Heart left ventricle (tissue), 16 donors: ENCODE measurements around the gene SETD7. TPM values are rescaled to one million over a fixed set of nuclear protein-coding genes. Genes with fewer than 3 reads are reported as not detected.

Source experiments
- ATAC-seq, 4 donors: fragments of 200-7000 bp; cut with Tn5 transposase; one replicate each; pipeline ENCODE4 v1.9.1; 2020 to 2022; ENCODE audit warnings: moderate library complexity in 4 of 4, mild to moderate bottlenecking in 3 of 4, moderate number of reproducible peaks in 1 of 4
- DNase-seq, 5 donors: peaks; one replicate each; pipeline ENCODE4 v3.0.0-alpha.2; 2020
- H3K27ac ChIP-seq, 12 donors: fragments of 200-600 bp; sonication (generic) in 4 of 12; one replicate each; pipeline versions ENCODE4 v1.5.0 to v1.8.0; 2016 to 2022; ENCODE audit warnings: mild to moderate bottlenecking in 2 of 12
- H3K27me3 ChIP-seq, 9 donors: fragments of 200-600 bp; sonication (generic) in 2 of 9; one replicate each; pipeline versions ENCODE4 v1.5.1 to v1.8.0; 2016 to 2022; ENCODE audit warnings: mild to moderate bottlenecking in 3 of 9
- H3K36me3 ChIP-seq, 9 donors: fragments of 200-600 bp; sonication (generic) in 2 of 9; one replicate each; pipeline versions ENCODE4 v1.5.0 to v1.8.0; 2018 to 2022; ENCODE audit warnings: mild to moderate bottlenecking in 2 of 9
- H3K4me1 ChIP-seq, 12 donors: fragments of 200-600 bp; sonication (generic) in 4 of 12; one replicate each; pipeline versions ENCODE4 v1.5.0 to v1.8.0; 2016 to 2022; ENCODE audit warnings: mild to moderate bottlenecking in 3 of 12
- H3K4me3 ChIP-seq, 12 donors: fragments of 200-600 bp; sonication (generic) in 4 of 12; one replicate each; pipeline versions ENCODE4 v1.5.0 to v1.8.0; 2017 to 2022; ENCODE audit warnings: mild to moderate bottlenecking in 9 of 12, moderate library complexity in 4 of 12
- H3K9me3 ChIP-seq, 12 donors: fragments of 200-600 bp; sonication (generic) in 4 of 12; one replicate each; pipeline versions ENCODE4 v1.5.0 to v1.8.0; 2016 to 2022; ENCODE audit warnings: mild to moderate bottlenecking in 1 of 12
- POLR2A ChIP-seq, 2 donors: fragments of 450-650 bp; IDR thresholded peaks; one replicate each; pipeline ENCODE4 v1.6.1; 2017; ENCODE audit warnings: antibody characterized with exemption in 2 of 2, mild to moderate bottlenecking in 2 of 2, moderate library complexity in 2 of 2
- WGBS, 4 donors: extraction: QIAGEN DNeasy Blood & Tissue Kit in 2 of 4; methylation state at CpG; one replicate each; pipeline versions ENCODE4 v1.1.5 to v1.1.7; 2013 to 2018; 5-methylcytosine and 5-hydroxymethylcytosine counted together
- intact Hi-C, 10 donors: fragments of 100-400 bp; cut with DNase I; formaldehyde crosslinking; loops; one replicate each; pipeline versions ENCODE4 v1.11.1 to v1.14.2; 2022
- polyA plus RNA-seq, 2 donors: library from polyadenylated mRNA; stranded (reverse); fragments of 200-250 nt; gene quantifications; one replicate each; pipeline ENCODE4 v1.2.3, GENCODE V29; 2013
- total RNA-seq, 9 donors: library from RNA; depleted of rRNA in 2 of 9; stranded (reverse); fragments of >200 nt in 2 of 9; fragmentation: NEBNext Ultra II Directional in 3 of 9; extraction: Animal tissue kit (Norgen Biotek cat#: 25700) in 3 of 9; gene quantifications; one replicate each; pipeline versions ENCODE4 v1.1.0 to v1.2.4, GENCODE V29; 2016 to 2023
- TF ChIP-seq, protein P1 (sequence below), 12 donors: fragments of 200-600 bp; sonication (generic) in 4 of 12; IDR thresholded peaks; one replicate each; pipeline versions ENCODE4 v1.5.0 to v1.8.0; 2018 to 2022; ENCODE audit warnings: antibody characterized with exemption in 12 of 12, mild to moderate bottlenecking in 5 of 12
- donor health status: ischemic (EF 13 %, LVEDD 7.1; RV severe dilation, severe dysfunction).
- donor health status: healthy with polysubstance abuse.
- donor health status: DM: no; HTN: yes; CAD: no.
- donor health status: DM: no; HTN: no; CAD: no.
- donor health status: ischemic (EF 25% LVEDD 6.9; RV normal size, moderate dysfunction).
- donor health status: ischemic (EF 25% LVEDD 5.7; RV mildly dilated, moderate dysfunction).
- donor health status: healthy.
- donor health status: DM: yes; HTN: yes; CAD: no.
- donor health status: ischemic (EF 35%, LVEDD 5.7; RV mildly dilated, moderate dysfunction).
- donor health status: nonischemic (EF 11% LVEDD 7.7; RV severe dilation, severe dysfunction).
- donor health status: DM: yes; HTN: yes; CAD: no.
- donor health status: PGD.
- donor health status: ischemic (EF 29% LVEDD 5.4; RV normal size, mild dysfunction).
- donor health status: nonischemic (EF 23%, LVEDD 6.1; RV moderate dilation, normal function).

SETD7 gene
- total and polyA plus RNA-seq, 11 donors = 11.2 to 78.6 (median 58.0) TPM

DNA sequence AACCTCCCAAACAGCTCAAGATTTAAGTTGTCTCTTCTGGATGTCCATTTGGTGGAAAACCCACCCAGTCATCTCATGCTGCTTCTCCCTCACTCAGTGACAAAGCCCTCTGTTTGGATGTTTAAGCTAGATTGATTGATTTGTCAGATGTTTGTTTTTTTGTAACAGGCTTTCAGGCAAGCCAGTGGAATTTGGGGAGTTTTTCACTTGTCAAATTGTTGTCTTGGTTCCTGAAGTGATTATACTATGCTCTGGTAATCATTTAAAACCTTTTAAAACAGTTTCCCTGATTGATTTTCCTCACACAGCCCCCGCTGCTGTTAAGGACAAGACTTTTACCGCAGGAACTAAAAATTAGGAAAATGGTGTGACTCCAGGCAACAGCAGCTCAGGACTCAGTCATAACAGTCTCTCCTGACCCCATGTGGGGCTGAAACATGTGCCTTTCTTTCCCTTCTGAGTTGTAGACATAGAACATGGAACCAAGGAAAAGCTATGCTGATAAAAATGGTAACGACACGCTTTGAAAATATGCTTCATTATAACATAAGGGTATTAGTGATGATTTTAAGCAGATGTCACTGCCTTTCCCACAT is 40.8 kb upstream of the SETD7 start:
- H3K4me1 ChIP-seq = peaks cover 0 to 16% (median 3%) of the 10 kb centered on the region in 12 donors
- DNase-seq (no peak), ATAC-seq (no peak)
- no peaks in the 10 kb centered on the region for H3K36me3 ChIP-seq
- TF ChIP-seq, protein P1, sequence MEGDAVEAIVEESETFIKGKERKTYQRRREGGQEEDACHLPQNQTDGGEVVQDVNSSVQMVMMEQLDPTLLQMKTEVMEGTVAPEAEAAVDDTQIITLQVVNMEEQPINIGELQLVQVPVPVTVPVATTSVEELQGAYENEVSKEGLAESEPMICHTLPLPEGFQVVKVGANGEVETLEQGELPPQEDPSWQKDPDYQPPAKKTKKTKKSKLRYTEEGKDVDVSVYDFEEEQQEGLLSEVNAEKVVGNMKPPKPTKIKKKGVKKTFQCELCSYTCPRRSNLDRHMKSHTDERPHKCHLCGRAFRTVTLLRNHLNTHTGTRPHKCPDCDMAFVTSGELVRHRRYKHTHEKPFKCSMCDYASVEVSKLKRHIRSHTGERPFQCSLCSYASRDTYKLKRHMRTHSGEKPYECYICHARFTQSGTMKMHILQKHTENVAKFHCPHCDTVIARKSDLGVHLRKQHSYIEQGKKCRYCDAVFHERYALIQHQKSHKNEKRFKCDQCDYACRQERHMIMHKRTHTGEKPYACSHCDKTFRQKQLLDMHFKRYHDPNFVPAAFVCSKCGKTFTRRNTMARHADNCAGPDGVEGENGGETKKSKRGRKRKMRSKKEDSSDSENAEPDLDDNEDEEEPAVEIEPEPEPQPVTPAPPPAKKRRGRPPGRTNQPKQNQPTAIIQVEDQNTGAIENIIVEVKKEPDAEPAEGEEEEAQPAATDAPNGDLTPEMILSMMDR (IDR thresholded peaks at IDR 0.05) = no peak
- TF ChIP-seq POLR2A (IDR thresholded peaks at IDR 0.05) = no peak
- no peaks in the 10 kb centered on the region for H3K27me3 ChIP-seq
- 68 to 86% (median 79%) methylated on average over 4 of the region's 4 CpGs for WGBS, 4 donors
- no peaks in the 10 kb centered on the region for H3K9me3 ChIP-seq
- H3K4me3 ChIP-seq = no peak overlapping the region
- peak overlapping the region in 1 of 12 donors; percentile 19 for H3K27ac ChIP-seq
- intact Hi-C loops = no loop called here

DNA sequence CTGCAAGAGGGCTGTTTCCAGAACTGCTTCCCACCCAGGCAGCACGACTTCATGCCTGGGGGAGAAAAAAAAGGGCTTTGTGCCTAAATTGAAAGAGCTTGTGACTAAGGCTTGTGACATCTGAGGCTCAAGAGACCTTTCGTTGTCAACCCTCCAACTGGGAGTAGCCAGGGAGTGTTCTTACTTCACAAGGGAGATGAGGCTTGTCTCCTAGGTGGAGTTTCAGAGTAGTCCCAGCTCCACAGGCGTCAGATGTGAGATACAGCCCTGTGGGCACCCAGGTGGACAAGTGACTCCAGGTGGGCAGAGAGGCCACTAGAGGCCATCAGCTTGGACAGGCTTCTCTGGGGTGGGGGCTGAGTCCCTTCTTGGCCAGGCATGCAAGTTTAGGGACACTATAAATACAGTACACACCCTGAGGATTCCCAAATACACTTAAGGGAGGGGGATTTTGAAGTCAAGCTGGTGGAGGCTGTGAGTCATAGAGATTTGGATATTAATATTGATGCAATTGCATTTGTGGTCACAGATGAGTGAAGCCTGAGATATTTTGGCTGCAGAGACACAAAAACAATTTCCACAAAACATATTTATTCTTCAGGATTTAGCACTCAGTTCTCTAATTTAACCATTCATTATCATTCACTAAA is 40.1 kb upstream of the SETD7 start:
- H3K27me3 ChIP-seq = no peaks in the 10 kb centered on the region
- DNase-seq = peak in 2 of 5 donors; percentile 29 to 38
- TF ChIP-seq, protein P1 (IDR thresholded peaks at IDR 0.05) = no peak
- TF ChIP-seq POLR2A (IDR thresholded peaks at IDR 0.05) = no peak
- peak overlapping the region in 1 of 12 donors; percentile 19 for H3K27ac ChIP-seq
- ATAC-seq = peak; percentile 32 to 74 (median 68)
- peaks cover 0 to 16% (median 3%) of the 10 kb centered on the region in 12 donors for H3K4me1 ChIP-seq
- H3K36me3 ChIP-seq = no peaks in the 10 kb centered on the region
- H3K9me3 ChIP-seq = no peaks in the 10 kb centered on the region
- intact Hi-C loops = no loop called here
- 55 to 73% (median 58%) methylated on average over 3 of the region's 3 CpGs for WGBS, 4 donors
- H3K4me3 ChIP-seq = no peak overlapping the region

DNA sequence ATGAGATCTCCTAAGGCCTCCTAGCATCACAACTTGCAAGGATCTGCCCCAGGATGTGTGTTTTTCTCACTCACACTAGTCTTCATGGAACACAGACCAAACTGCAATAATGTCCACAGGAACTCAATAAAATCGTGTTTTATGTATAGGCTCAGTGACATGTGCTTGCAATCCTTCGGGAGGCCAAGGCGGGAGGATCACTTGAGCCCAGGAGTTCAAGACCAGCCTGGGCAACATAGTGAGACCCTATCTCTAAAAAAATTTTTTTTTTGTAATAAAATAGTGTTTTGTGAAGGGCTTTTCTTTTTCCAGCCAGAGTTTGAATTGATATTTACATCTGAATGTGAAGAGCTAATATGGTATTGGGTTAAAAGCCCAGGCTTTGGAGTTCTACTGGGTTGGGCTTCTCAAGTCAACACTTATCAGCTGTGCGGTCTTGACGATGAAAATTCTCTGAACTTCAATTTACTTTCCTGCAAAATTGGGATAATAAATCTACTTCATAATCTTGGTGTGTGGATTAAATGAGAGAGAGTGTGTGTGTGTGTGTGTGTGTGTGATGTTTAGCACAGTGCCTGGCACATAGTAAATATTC is 38.7 kb upstream of the SETD7 start:
- H3K4me3 ChIP-seq = no peak overlapping the region
- intact Hi-C loops = no loop called here
- ATAC-seq = no peak
- no peak for DNase-seq
- 85 to 95% (median 92%) methylated on average over 5 of the region's 5 CpGs for WGBS, 4 donors
- TF ChIP-seq, protein P1 (IDR thresholded peaks at IDR 0.05) = no peak
- no peak for TF ChIP-seq POLR2A (IDR thresholded peaks at IDR 0.05)
- H3K4me1 ChIP-seq = peaks cover 0 to 17% (median 3%) of the 10 kb centered on the region in 12 donors
- H3K36me3 ChIP-seq = no peaks in the 10 kb centered on the region
- H3K9me3 ChIP-seq = no peaks in the 10 kb centered on the region
- H3K27ac ChIP-seq = no peak overlapping the region
- H3K27me3 ChIP-seq = no peaks in the 10 kb centered on the region

DNA sequence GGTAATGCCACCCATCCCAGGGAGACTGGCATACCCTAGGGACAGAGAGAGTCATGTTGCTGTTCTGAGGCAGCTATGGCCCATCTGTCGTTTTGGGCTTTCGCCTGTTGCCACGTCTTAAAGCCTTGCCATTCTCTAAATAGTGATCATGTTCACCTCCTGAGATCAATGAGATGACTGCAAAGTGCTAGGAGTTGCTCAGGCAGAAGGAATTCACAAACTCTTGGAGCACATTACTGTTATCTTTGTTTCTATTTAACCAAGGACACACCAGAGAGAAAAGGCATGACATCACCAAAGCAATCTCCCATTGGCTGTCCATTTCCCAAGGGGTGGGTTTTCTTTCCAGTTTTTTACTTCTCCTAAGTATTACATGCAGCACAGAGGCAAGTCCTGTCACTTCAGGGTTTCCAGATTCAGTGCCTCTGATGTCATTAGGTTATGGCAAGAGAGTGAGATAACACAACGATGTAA is 37.1 kb upstream of the SETD7 start:
- WGBS, 4 donors = 45 to 54% (median 52%) methylated on average over 4 of the region's 4 CpGs
- no peak for DNase-seq
- Histone ChIP-seq H3K4me1 (peaks cover 0 to 20% (median 3%) of the 10 kb centered on the region in 12 donors), H3K27me3 (no peaks in the 10 kb centered on the region), H3K9me3 (no peaks in the 10 kb centered on the region), H3K4me3 (no peak overlapping the region), H3K36me3 (no peaks in the 10 kb centered on the region), H3K27ac (no peak overlapping the region)
- ATAC-seq = peak in 3 of 4 donors; percentile 38 to 53 (median 44)
- intact Hi-C loops = no loop called here
- no peak for TF ChIP-seq POLR2A (IDR thresholded peaks at IDR 0.05)
- TF ChIP-seq, protein P1 (IDR thresholded peaks at IDR 0.05) = no peak
